Spinal cord (tissue), 10 donors: ENCODE measurements around the gene TLE3. TPM values are rescaled to one million over a fixed set of nuclear protein-coding genes. Genes with fewer than 3 reads are reported as not detected.
A peak's percentile ranks its signal among the peaks of the same experiment; 100 is the strongest.

Experiments used
- DNase-seq, 6 donors: peaks; one replicate each; pipeline versions ENCODE4 v3.0.0 to v3.0.0-alpha.2; 2013 to 2015; ENCODE audit warnings: low spot score in 6 of 6, low read depth in 4 of 6
- H3K27ac ChIP-seq: one replicate; pipeline ENCODE4 v1.5.1; 2013; ENCODE audit warnings: low read depth, low read length, control low read depth
- H3K27me3 ChIP-seq: one replicate; pipeline ENCODE4 v1.6.1; 2013; ENCODE audit warnings: low read length; ENCODE audit not compliant: control insufficient read depth, insufficient read depth
- H3K36me3 ChIP-seq: one replicate; pipeline ENCODE4 v1.6.1; 2013; ENCODE audit warnings: low read length; ENCODE audit not compliant: control insufficient read depth, insufficient read depth
- H3K4me1 ChIP-seq: one replicate; pipeline ENCODE4 v1.6.1; 2013; ENCODE audit warnings: low read length; ENCODE audit not compliant: control insufficient read depth, insufficient read depth
- H3K4me3 ChIP-seq: one replicate; pipeline ENCODE4 v1.5.1; 2013; ENCODE audit warnings: low read depth, low read length, control low read depth
- H3K9me3 ChIP-seq: one replicate; pipeline ENCODE4 v1.6.1; 2013; ENCODE audit warnings: low read length; ENCODE audit not compliant: control insufficient read depth, insufficient read depth
- WGBS: methylation state at CpG from one replicate; pipeline ENCODE4 v1.1.5; 2013; ENCODE audit warnings: missing lambda C conversion rate; ENCODE audit not compliant: insufficient coverage; 5-methylcytosine and 5-hydroxymethylcytosine counted together
- polyA plus RNA-seq, 2 donors: library from polyadenylated mRNA; unstranded; fragments of 120-200 nt; gene quantifications; one replicate each; pipeline ENCODE4 v1.2.1, GENCODE V29; 2013; ENCODE audit not compliant: insufficient read length in 2 of 2
- total RNA-seq, 2 donors: library from RNA; depleted of rRNA in 1 of 2; stranded (reverse); fragments of 120-200 nt in 1 of 2; fragments of >200 nt in 1 of 2; gene quantifications; one replicate each; pipeline versions ENCODE4 v1.2.3 to v1.2.4, GENCODE V29; 2013 to 2014
- donor health status: healthy.

TLE3 gene
- total and polyA plus RNA-seq, 4 donors = 24.7 to 48.7 (median 38.2) TPM

DNA sequence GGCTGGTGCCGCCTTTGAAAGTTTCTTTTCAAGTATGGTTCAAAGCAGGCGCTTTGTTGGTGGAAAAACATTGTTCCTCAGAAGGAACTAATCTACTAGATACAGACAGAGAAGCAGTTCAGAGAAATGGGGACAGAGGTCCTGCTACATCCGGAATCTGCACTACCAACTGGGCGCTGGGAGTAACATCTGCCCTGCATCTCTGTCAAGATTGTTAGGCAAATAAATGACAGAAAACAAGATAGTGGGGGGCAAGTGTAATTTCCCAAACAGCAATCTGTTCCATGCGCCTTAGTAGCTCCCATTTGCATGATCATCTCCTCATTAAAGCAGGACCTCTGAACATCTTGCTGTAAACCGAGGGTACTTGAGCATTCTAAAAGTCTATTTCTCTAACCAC is 17.4 kb downstream of the TLE3 start:
- Histone ChIP-seq H3K27ac (no peak overlapping the region), H3K4me1 (peaks cover 49% of the 10 kb centered on the region), H3K9me3 (no peaks in the 10 kb centered on the region), H3K27me3 (no peaks in the 10 kb centered on the region), H3K36me3 (peaks cover 50% of the 10 kb centered on the region), H3K4me3 (no peak overlapping the region)
- WGBS = 88% methylated on average over 4 of the region's 6 CpGs
- peak in 1 of 6 donors; percentile 57 for DNase-seq

- no peaks in the 10 kb centered on the region for H3K9me3 ChIP-seq
- H3K4me1 ChIP-seq = peaks cover 49% of the 10 kb centered on the region
- H3K27ac ChIP-seq = no peak overlapping the region
- H3K27me3 ChIP-seq = no peaks in the 10 kb centered on the region
- peaks cover 51% of the 10 kb centered on the region for H3K36me3 ChIP-seq
- 100% methylated on average over 1 of the region's 9 CpGs for WGBS
- no peak overlapping the region for H3K4me3 ChIP-seq
- DNase-seq = no peak
Observed at GRCh38 chr15:70079888-70080287, 17.8 kb downstream of the TLE3 start.

DNA sequence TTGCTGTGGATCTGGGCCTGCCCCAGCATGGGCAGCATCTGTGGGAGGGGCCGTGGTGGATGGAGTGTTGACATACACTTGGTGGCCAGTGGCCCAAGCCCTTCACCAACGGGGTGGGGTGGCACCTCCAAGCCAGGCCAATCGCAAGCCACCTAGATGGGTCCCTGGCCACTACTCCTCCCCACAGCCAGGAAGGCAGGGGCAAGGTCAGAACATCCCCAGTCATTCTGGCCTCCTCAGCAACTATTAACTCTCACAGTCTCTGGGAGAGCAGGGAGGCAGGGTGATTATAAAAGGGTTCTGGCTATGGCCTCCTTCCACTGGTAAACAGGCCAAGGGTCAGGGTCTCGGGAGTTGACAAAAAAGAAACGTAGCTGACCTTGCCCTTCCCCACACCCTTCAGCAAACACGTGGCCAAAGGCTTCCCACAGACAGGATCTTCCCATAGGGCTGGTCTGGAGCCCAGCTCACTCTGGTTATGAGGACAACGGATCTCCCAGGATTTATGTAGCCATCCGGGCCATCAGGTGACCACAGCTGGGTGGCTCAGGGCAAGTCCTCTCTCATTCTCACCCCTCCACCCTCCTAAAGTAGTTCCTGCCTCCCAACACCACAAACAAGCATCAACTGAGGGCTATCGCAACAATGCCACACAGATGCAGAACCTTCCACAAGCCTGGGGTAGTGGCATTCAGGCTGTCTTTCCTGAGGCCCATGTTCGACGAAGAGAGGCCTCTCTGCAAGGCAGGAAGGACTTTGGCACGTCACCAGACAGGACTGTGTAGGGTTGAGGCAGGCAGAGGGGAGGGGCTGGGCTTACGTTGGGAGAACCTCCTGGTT is 18.9 kb downstream of the TLE3 start:
- no peak for DNase-seq
- Histone ChIP-seq H3K27me3 (no peaks in the 10 kb centered on the region), H3K4me1 (peaks cover 52% of the 10 kb centered on the region), H3K4me3 (no peak overlapping the region), H3K27ac (no peak overlapping the region), H3K9me3 (no peaks in the 10 kb centered on the region), H3K36me3 (peaks cover 56% of the 10 kb centered on the region)
- 44% methylated on average over 7 of the region's 13 CpGs for WGBS

DNA sequence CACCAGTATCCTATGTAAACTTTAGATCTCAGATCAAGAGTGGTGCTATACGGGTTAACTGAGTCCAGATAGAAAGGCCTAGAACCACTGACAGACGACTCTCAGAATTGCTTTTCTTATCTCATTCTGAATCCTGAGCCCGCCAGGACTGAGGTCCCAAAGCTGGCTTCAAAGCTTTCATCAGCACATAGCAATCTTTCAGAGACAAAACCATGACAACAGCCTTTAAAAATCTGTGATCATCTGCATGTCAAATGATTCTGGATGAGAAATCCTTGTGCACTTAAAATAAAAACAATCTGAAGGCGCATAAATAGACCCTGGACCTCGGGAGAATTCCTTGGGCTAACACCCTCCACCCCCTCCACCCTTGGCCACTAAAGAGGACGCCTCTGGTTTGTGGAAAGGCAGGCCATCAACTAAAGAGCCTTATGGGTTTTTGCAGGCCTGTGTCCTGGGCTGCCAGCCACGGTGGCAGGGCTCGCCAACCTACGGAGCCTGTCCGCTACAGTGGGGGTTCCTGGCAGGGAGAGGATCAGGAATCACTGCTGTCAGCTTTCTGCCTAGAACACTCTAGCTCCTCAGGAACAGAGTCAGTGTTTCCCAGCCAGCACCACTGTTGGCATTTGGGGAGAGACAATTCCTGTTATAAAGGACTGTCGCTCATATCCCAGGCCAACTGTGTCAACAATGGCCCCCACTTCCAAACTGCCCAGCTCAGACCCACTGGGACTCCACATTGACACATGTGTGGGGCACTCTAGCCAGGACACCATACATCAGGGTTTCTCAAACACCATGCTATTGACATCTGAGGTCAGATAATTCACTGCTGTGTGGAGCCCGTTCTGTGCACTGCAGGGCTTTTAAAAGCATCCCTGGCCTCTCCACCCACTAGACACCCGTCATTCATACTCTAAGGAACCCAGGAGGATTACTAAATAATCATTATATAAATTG is 20.2 kb downstream of the TLE3 start:
- no peaks in the 10 kb centered on the region for H3K9me3 ChIP-seq
- no peak overlapping the region for H3K4me3 ChIP-seq
- H3K4me1 ChIP-seq = peaks cover 46% of the 10 kb centered on the region
- H3K27me3 ChIP-seq = no peaks in the 10 kb centered on the region
- H3K36me3 ChIP-seq = peaks cover 55% of the 10 kb centered on the region
- WGBS = 46% methylated on average over 10 of the region's 13 CpGs
- H3K27ac ChIP-seq = no peak overlapping the region
- peak in 1 of 6 donors; percentile 62 for DNase-seq

DNA sequence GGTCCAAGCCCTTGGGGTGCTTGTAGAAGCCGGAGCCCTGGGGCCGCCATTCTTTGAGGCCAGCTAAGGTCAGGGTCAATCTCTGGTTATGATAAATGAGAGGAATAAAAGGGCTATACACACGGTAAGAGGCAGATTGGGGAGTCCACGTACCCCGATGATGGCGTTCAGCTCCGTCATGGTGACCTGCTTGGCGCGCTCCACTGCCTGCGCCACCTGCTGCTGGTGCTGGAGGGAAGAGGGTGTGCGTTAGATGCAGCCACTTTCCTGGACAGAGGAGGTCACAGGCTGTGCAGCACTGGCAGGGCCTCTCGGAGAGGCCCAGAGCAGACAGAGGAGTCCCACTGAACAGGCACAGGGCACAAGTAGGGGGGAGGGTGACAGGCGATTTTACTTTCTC is 23.3 kb downstream of the TLE3 start:
- Histone ChIP-seq H3K4me1 (peaks cover 42% of the 10 kb centered on the region), H3K9me3 (no peaks in the 10 kb centered on the region), H3K4me3 (no peak overlapping the region), H3K27me3 (no peaks in the 10 kb centered on the region), H3K27ac (no peak overlapping the region), H3K36me3 (peaks cover 63% of the 10 kb centered on the region)
- DNase-seq = no peak
- 97% methylated on average over 11 of the region's 13 CpGs for WGBS

DNA sequence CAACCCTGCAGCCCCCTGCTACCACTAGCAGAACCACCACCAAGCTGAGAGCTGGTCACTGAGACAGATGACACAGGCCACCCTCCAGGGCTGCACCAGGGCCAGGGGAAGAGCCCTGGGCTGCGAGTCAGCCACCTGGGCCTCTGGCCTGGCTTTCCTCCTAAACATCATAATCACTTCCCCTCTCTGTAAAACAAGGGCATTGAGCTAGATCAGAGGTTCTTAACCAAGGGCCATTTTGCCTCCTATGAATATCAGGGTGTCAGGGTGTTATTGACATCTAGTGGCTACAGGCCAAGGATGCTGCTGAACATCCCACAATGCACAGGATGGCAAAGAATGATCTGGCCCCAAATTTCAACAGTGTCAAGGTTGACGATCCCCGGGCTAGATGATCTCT is 25.2 kb downstream of the TLE3 start:
- no peak overlapping the region for H3K27ac ChIP-seq

GRCh38 chr15:70071799-70072198 is 25.9 kb downstream of the TLE3 start:
- WGBS = 51% methylated on average over 17 of the region's 19 CpGs
- peaks cover 64% of the 10 kb centered on the region for H3K36me3 ChIP-seq
- H3K4me1 ChIP-seq = peaks cover 35% of the 10 kb centered on the region
- DNase-seq = peak in 1 of 6 donors; percentile 82
- no peaks in the 10 kb centered on the region for H3K27me3 ChIP-seq
- no peak overlapping the region for H3K27ac ChIP-seq
- H3K4me3 ChIP-seq = no peak overlapping the region
- no peaks in the 10 kb centered on the region for H3K9me3 ChIP-seq

More for the DNA sequence above, 25.2 kb downstream of the TLE3 start:
- Histone ChIP-seq H3K36me3 (peaks cover 63% of the 10 kb centered on the region), H3K9me3 (no peaks in the 10 kb centered on the region), H3K4me1 (peaks cover 34% of the 10 kb centered on the region), H3K27me3 (no peaks in the 10 kb centered on the region), H3K4me3 (no peak overlapping the region)
- no peak for DNase-seq
- WGBS = 100% methylated on average over 2 of the region's 3 CpGs

- Histone ChIP-seq H3K4me3 (no peak overlapping the region), H3K27me3 (no peaks in the 10 kb centered on the region), H3K9me3 (no peaks in the 10 kb centered on the region), H3K4me1 (peaks cover 52% of the 10 kb centered on the region), H3K36me3 (peaks cover 74% of the 10 kb centered on the region), H3K27ac (no peak overlapping the region)
- DNase-seq = no peak
- 93% methylated on average over 5 of the region's 7 CpGs for WGBS
Observed at GRCh38 chr15:70069716-70070115, 28.0 kb downstream of the TLE3 start.

GRCh38 chr15:70068783-70069565 is 28.7 kb downstream of the TLE3 start:
- no peak overlapping the region for H3K4me3 ChIP-seq
- H3K27ac ChIP-seq = no peak overlapping the region
- H3K36me3 ChIP-seq = peaks cover 71% of the 10 kb centered on the region
- H3K4me1 ChIP-seq = peaks cover 58% of the 10 kb centered on the region
- no peak for DNase-seq
- H3K27me3 ChIP-seq = no peaks in the 10 kb centered on the region
- H3K9me3 ChIP-seq = no peaks in the 10 kb centered on the region
- 71% methylated on average over 7 of the region's 9 CpGs for WGBS
